HG03354 (cell line): ENCODE data around the gene PRKG1.
"Not testable (repeated sequence)": the region's sequence is repeated elsewhere in the genome, so short reads cannot be mapped to it uniquely, and the experiment has no call there.

Experiments used
- ATAC-seq: cut with Tn5 transposase; IDR thresholded peaks from one replicate; pipeline ENCODE4 v1.9.1; 2021; ENCODE audit warnings: mild to moderate bottlenecking; ENCODE audit not compliant: unreplicated experiment, poor library complexity, severe bottlenecking

Gene PRKG1

GRCh38 chr10:52145636-52146035 lies 1071.3 kb downstream of the PRKG1 start:
- ATAC-seq, result no peak

GRCh38 chr10:52146766-52147165 lies 1072.5 kb downstream of the PRKG1 start:
- ATAC-seq, result no peak

GRCh38 chr10:52170776-52171175 lies 1096.5 kb downstream of the PRKG1 start:
- ATAC-seq, result no peak

- no peak for ATAC-seq
Measured at GRCh38 chr10:52172581-52172980, 1098.3 kb downstream of the PRKG1 start.

- no peak for ATAC-seq
Measured at GRCh38 chr10:52185256-52185655, 1111.0 kb downstream of the PRKG1 start.

- ATAC-seq, result no peak
Measured at GRCh38 chr10:52187521-52188258, 1113.4 kb downstream of the PRKG1 start.

GRCh38 chr10:52191049-52191448 lies 1116.8 kb downstream of the PRKG1 start:
- no peak for ATAC-seq

- no peak for ATAC-seq
Measured at GRCh38 chr10:52194191-52194590, 1119.9 kb downstream of the PRKG1 start.

- no peak for ATAC-seq
Measured at GRCh38 chr10:52194716-52195115, 1120.4 kb downstream of the PRKG1 start.

GRCh38 chr10:52197098-52197497 lies 1122.8 kb downstream of the PRKG1 start:
- no peak for ATAC-seq

- ATAC-seq, result no peak
Measured at GRCh38 chr10:52198540-52198939, 1124.3 kb downstream of the PRKG1 start.

- not testable (repeated sequence) for ATAC-seq
Measured at GRCh38 chr10:52204906-52205305, 1130.6 kb downstream of the PRKG1 start.

- no peak for ATAC-seq
Measured at GRCh38 chr10:52208365-52208764, 1134.1 kb downstream of the PRKG1 start.

GRCh38 chr10:52210161-52210560 lies 1135.9 kb downstream of the PRKG1 start:
- ATAC-seq, result no peak

GRCh38 chr10:52212062-52212461 lies 1137.8 kb downstream of the PRKG1 start:
- no peak for ATAC-seq

GRCh38 chr10:52212802-52213201 lies 1138.5 kb downstream of the PRKG1 start:
- ATAC-seq, result no peak

GRCh38 chr10:52213321-52213752 lies 1139.0 kb downstream of the PRKG1 start:
- no peak for ATAC-seq

- ATAC-seq, result peak; percentile 78
Measured at GRCh38 chr10:52215745-52216361, 1141.6 kb downstream of the PRKG1 start.

- ATAC-seq, result peak; percentile 70
Measured at GRCh38 chr10:52216852-52217251, 1142.6 kb downstream of the PRKG1 start.

GRCh38 chr10:52217531-52217930 lies 1143.2 kb downstream of the PRKG1 start:
- no peak for ATAC-seq

GRCh38 chr10:52220947-52221346 lies 1146.7 kb downstream of the PRKG1 start:
- peak; percentile 33 for ATAC-seq
